K562 (cell line): ENCODE measurements around the gene FAAP100.

Experiments used
- ARNT ChIP-seq, 2 experiments: fragments of 450-650 bp; IDR thresholded peaks; 2 replicates each; pipeline ENCODE4 v1.6.1; 2016; ENCODE audit warnings: mild to moderate bottlenecking in 1 of 2
- CTCF ChIP-seq, 3 experiments: IDR thresholded peaks in 2 of 3; conservative IDR thresholded peaks in 1 of 3; 2 replicates each; pipeline ENCODE4 v1.5.1; 2011 to 2012; ENCODE audit warnings: low read length in 3 of 3, mild to moderate bottlenecking in 3 of 3, control low read depth in 2 of 3, improper control_type of control experiment in 1 of 3, inconsistent platforms in 1 of 3, low read depth in 1 of 3, mixed read lengths in 1 of 3, moderate library complexity in 1 of 3; ENCODE audit not compliant: insufficient read depth in 2 of 3
- EGR1 ChIP-seq: fragments of 450-650 bp; conservative IDR thresholded peaks from 2 replicates; pipeline ENCODE4 v1.6.1; 2017; ENCODE audit warnings: mild to moderate bottlenecking
- EZH2 ChIP-seq: IDR thresholded peaks from 2 replicates; pipeline ENCODE4 v1.6.1; 2012; ENCODE audit warnings: low read depth, mild to moderate bottlenecking, inconsistent platforms, low read length, borderline replicate concordance
- GABPB2 ChIP-seq: fragments of 250-450 bp; sonication (Bioruptor Pico); conservative IDR thresholded peaks from 2 replicates; pipeline ENCODE4 v1.5.1; 2021; ENCODE audit warnings: mild to moderate bottlenecking
- KDM1A ChIP-seq, 2 experiments: fragments of 450-650 bp; IDR thresholded peaks; 2 replicates each; pipeline ENCODE4 v1.6.1; 2016; ENCODE audit warnings: mild to moderate bottlenecking in 2 of 2
- LARP7 ChIP-seq: fragments of 450-650 bp; IDR thresholded peaks from 2 replicates; pipeline ENCODE4 v1.6.1; 2016
- NR2F6 ChIP-seq: fragments of 450-650 bp; formaldehyde crosslinking; IDR thresholded peaks from 2 replicates; pipeline ENCODE4 v1.4.0; 2020; ENCODE audit warnings: mild to moderate bottlenecking
- SMARCB1 ChIP-seq: IDR thresholded peaks from 2 replicates; pipeline ENCODE4 v1.6.1; 2011; ENCODE audit warnings: improper control_type of control experiment, low read depth; ENCODE audit not compliant: insufficient read length
- ZMIZ1 ChIP-seq, 2 experiments: fragments of 150-350 bp in 1 of 2; IDR thresholded peaks; 2 replicates each; pipeline ENCODE4 v1.6.1; 2012 to 2016; ENCODE audit warnings: low read depth in 2 of 2, low read length in 2 of 2, mild to moderate bottlenecking in 1 of 2, moderate library complexity in 1 of 2
- ZNF274 ChIP-seq: IDR thresholded peaks from 2 replicates; pipeline ENCODE4 v1.6.1; 2011; ENCODE audit warnings: low read depth, mild to moderate bottlenecking, low read length, moderate library complexity, borderline replicate concordance

- TF ChIP-seq SMARCB1 (no peak), EZH2 (no peak), NR2F6 (CRISPR knock-in tag) (no peak), LARP7 (no peak), CTCF (IDR thresholded peaks at IDR 0.05 in 2 of 3, conservative IDR thresholded peaks at IDR 0.05 in 1 of 3; ENCODE audit: insufficient read depth in 2 of 3, low read depth in 1 of 3, low read length in 3 of 3) (no peak), GABPB2 (CRISPR knock-in tag) (no peak), ZMIZ1 (IDR thresholded peaks at IDR 0.05; ENCODE audit: low read depth in 2 of 2, low read length in 2 of 2) (no peak), KDM1A (IDR thresholded peaks at IDR 0.05) (no peak), ARNT (IDR thresholded peaks at IDR 0.05) (no peak), ZNF274 (no peak), EGR1 (no peak)
These were observed 41.2 kb downstream of the FAAP100 start for GRCh38 chr17:81510785-81511553.
